ENCODE measurements around the gene NYNRIN.

DNA sequence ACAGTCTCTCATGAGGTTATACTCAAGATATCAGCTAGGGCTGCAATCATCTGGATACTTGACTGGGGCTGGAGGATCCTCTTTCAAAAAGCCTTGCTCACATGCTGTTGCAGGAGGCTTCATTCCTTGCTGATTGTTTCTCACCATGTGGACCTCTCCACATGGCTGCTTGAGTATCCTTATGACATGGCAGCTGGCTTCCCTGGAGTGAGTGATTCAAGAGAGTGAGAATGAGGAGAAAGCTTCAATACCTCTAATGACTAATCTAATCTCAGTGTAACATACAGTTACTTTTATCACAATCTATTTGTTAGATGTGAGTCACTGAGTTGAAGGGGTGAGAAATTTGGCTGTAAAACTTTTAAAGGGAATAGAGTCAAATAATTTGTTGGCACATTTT is 58.2 kb downstream of the NYNRIN start:
- TF ChIP-seq, protein P1, sequence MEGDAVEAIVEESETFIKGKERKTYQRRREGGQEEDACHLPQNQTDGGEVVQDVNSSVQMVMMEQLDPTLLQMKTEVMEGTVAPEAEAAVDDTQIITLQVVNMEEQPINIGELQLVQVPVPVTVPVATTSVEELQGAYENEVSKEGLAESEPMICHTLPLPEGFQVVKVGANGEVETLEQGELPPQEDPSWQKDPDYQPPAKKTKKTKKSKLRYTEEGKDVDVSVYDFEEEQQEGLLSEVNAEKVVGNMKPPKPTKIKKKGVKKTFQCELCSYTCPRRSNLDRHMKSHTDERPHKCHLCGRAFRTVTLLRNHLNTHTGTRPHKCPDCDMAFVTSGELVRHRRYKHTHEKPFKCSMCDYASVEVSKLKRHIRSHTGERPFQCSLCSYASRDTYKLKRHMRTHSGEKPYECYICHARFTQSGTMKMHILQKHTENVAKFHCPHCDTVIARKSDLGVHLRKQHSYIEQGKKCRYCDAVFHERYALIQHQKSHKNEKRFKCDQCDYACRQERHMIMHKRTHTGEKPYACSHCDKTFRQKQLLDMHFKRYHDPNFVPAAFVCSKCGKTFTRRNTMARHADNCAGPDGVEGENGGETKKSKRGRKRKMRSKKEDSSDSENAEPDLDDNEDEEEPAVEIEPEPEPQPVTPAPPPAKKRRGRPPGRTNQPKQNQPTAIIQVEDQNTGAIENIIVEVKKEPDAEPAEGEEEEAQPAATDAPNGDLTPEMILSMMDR (IDR thresholded peaks at IDR 0.05): no peak
- TF ChIP-seq EZH2 (IDR thresholded peaks at IDR 0.05): no peak
- no peak for TF ChIP-seq EZH2phosphoT487 (IDR thresholded peaks at IDR 0.05)
